Effector CD8-positive, alpha-beta T cell (primary cell): Measurements from ENCODE around the gene TSPO2.

ENCODE experiments used
- DNase-seq: peaks from one replicate; lab custom pipeline; 2025; lab: John Stamatoyannopoulos, UW

Gene TSPO2

GRCh38 chr6:41075651-41076626, 33.7 kb downstream of the TSPO2 start:
- no peak for DNase-seq

GRCh38 chr6:41077536-41077935, 35.3 kb downstream of the TSPO2 start:
- DNase-seq, result no peak

- no peak for DNase-seq
Observed at GRCh38 chr6:41078101-41078500, 35.8 kb downstream of the TSPO2 start.

GRCh38 chr6:41079080-41079479, 36.8 kb downstream of the TSPO2 start:
- DNase-seq, result no peak

GRCh38 chr6:41080621-41081020, 38.4 kb downstream of the TSPO2 start:
- no peak for DNase-seq

GRCh38 chr6:41083072-41083471, 40.8 kb downstream of the TSPO2 start:
- no peak for DNase-seq

GRCh38 chr6:41085182-41085581, 42.9 kb downstream of the TSPO2 start:
- no peak for DNase-seq

- DNase-seq, result no peak
Observed at GRCh38 chr6:41088451-41088850, 46.2 kb downstream of the TSPO2 start.

- no peak for DNase-seq
Observed at GRCh38 chr6:41090841-41091761, 48.8 kb downstream of the TSPO2 start.

- DNase-seq, result no peak
Observed at GRCh38 chr6:41092421-41093140, 50.3 kb downstream of the TSPO2 start.

GRCh38 chr6:41093729-41094128, 51.5 kb downstream of the TSPO2 start:
- DNase-seq, result no peak
